GM18519 (cell line): Measurements from ENCODE around the gene ZDHHC8.
A peak's percentile ranks its signal among the peaks of the same experiment; 100 is the strongest.

Experiments
- ATAC-seq: cut with Tn5 transposase; IDR thresholded peaks from one replicate; pipeline ENCODE4 v1.9.1; 2021; ENCODE audit warnings: mild to moderate bottlenecking, moderate library complexity; ENCODE audit not compliant: unreplicated experiment, low FRiP score

The ZDHHC8 gene

GRCh38 chr22:20113551-20114310, 17.9 kb upstream of the ZDHHC8 start:
- no peak for ATAC-seq

GRCh38 chr22:20114506-20115475, 16.8 kb upstream of the ZDHHC8 start:
- ATAC-seq, result no peak

GRCh38 chr22:20115691-20116375, 15.8 kb upstream of the ZDHHC8 start, which contains the start of gene RANBP1:
Gene RANBP1, plus strand, starts transcription at chr22:20116104. Its CDS starts 81 bp downstream, at chr22:20116185.
- ATAC-seq, result no peak

GRCh38 chr22:20116376-20116950, 15.1 kb upstream of the ZDHHC8 start:
- ATAC-seq, result no peak

GRCh38 chr22:20116951-20117632, 14.5 kb upstream of the ZDHHC8 start, which contains the start of gene TRMT2A:
Gene TRMT2A, minus strand, starts transcription at chr22:20117226. Its CDS starts 320 bp downstream, at chr22:20116906.
- ATAC-seq, result peak; percentile 57

GRCh38 chr22:20117633-20118299, 13.8 kb upstream of the ZDHHC8 start:
- no peak for ATAC-seq

- no peak for ATAC-seq
These were observed 13.1 kb upstream of the ZDHHC8 start for GRCh38 chr22:20118300-20119020.

- ATAC-seq, result no peak
These were observed 9.7 kb upstream of the ZDHHC8 start for GRCh38 chr22:20121856-20122415.

- no peak for ATAC-seq
These were observed 8.1 kb upstream of the ZDHHC8 start for GRCh38 chr22:20123366-20124082.

- no peak for ATAC-seq
These were observed 7.4 kb upstream of the ZDHHC8 start for GRCh38 chr22:20124083-20124787.

GRCh38 chr22:20125201-20126174, 6.1 kb upstream of the ZDHHC8 start:
- ATAC-seq, result no peak

- ATAC-seq, result no peak
These were observed 5.1 kb upstream of the ZDHHC8 start for GRCh38 chr22:20126284-20127029.

- no peak for ATAC-seq
These were observed 4.2 kb upstream of the ZDHHC8 start for GRCh38 chr22:20127318-20127868.

- no peak for ATAC-seq
These were observed 3.6 kb upstream of the ZDHHC8 start for GRCh38 chr22:20127869-20128618.
